Caco-2 (cell line): ENCODE data around the gene TK2. TPM values are rescaled to one million over a fixed set of nuclear protein-coding genes. Genes with fewer than 3 reads are reported as not detected.

Source experiments
- BruUV-seq: library from RNA; stranded (reverse); fragments of 400-500 nt; replicated peaks from 2 replicates; lab custom pipeline; 2021; lab: Mats Ljungman, UMichigan
- CTCF ChIA-PET: fragments of 300-600 bp; sonication (Branson Sonifier 250); formaldehyde crosslinking; loops from one replicate; lab custom pipeline; 2022; ENCODE audit warnings: antibody characterized with exemption; lab: Charles Lee
- POLR2A ChIA-PET: fragments of 300-600 bp; sonication (Branson Sonifier 250); formaldehyde crosslinking; loops from one replicate; lab custom pipeline; 2022; ENCODE audit warnings: antibody characterized with exemption; lab: Charles Lee
- DNase-seq, 2 experiments: peaks; one replicate each; pipeline versions ENCODE4 v3.0.0 to v3.0.0-alpha.2; 2020 to 2022
- H3K27me3 ChIP-seq: replicated peaks from 2 replicates; pipeline ENCODE4 v1.6.0; 2011; ENCODE audit warnings: low read length; ENCODE audit not compliant: control insufficient read depth, insufficient read depth
- H3K36me3 ChIP-seq: 2 replicates; pipeline ENCODE4 v1.5.1; 2011; ENCODE audit warnings: low read length; ENCODE audit not compliant: control insufficient read depth, insufficient read depth
- H3K4me1 ChIP-seq: fragments of 250-450 bp; sonication (Bioruptor Pico); 2 replicates; pipeline ENCODE4 v1.5.1; 2020; ENCODE audit warnings: mild to moderate bottlenecking
- H3K4me3 ChIP-seq: 2 replicates; pipeline ENCODE4 v1.5.1; 2011; ENCODE audit warnings: low read depth, mild to moderate bottlenecking, control low read depth, low read length
- H3K9me3 ChIP-seq: fragments of 250-450 bp; sonication (Bioruptor Pico); 2 replicates; pipeline ENCODE4 v1.5.1; 2020; ENCODE audit warnings: mild to moderate bottlenecking, moderate library complexity
- H3K27ac Mint-ChIP-seq: one replicate; pipeline ENCODE4 v1.8.0; 2022; ENCODE audit warnings: mixed read lengths; ENCODE audit not compliant: unreplicated experiment
- H3K27me3 Mint-ChIP-seq: one replicate; pipeline ENCODE4 v1.8.0; 2022; ENCODE audit warnings: mixed read lengths; ENCODE audit not compliant: insufficient read depth, unreplicated experiment
- H3K36me3 Mint-ChIP-seq: one replicate; pipeline ENCODE4 v1.8.0; 2022; ENCODE audit warnings: mild to moderate bottlenecking, mixed read lengths; ENCODE audit not compliant: insufficient read depth, unreplicated experiment
- H3K4me1 Mint-ChIP-seq: one replicate; pipeline ENCODE4 v1.8.0; 2022; ENCODE audit warnings: low read depth, mixed read lengths; ENCODE audit not compliant: unreplicated experiment
- H3K4me3 Mint-ChIP-seq: one replicate; pipeline ENCODE4 v1.8.0; 2022; ENCODE audit warnings: mild to moderate bottlenecking, moderate library complexity, mixed read lengths; ENCODE audit not compliant: unreplicated experiment
- H3K9me3 Mint-ChIP-seq: one replicate; pipeline ENCODE4 v1.8.0; 2022; ENCODE audit warnings: mixed read lengths; ENCODE audit not compliant: unreplicated experiment
- intact Hi-C: fragments of 100-400 bp; cut with micrococcal nuclease; formaldehyde crosslinking; loops from one replicate; pipeline ENCODE4 v1.10.0; 2022; ENCODE audit not compliant: unreplicated experiment
- total RNA-seq: library from RNA; stranded (reverse); gene quantifications from 2 replicates; pipeline ENCODE4 v1.2.3, GENCODE V29; 2022
- TF ChIP-seq, protein P1 (sequence below), 2 experiments: fragments of 200-600 bp in 1 of 2; IDR thresholded peaks; 1 replicate in 1 of 2; 2 replicates in 1 of 2; pipeline versions ENCODE4 v1.5.1 to v1.8.0; 2011 to 2022; ENCODE audit warnings: antibody characterized with exemption in 1 of 2, control low read depth in 1 of 2, inconsistent platforms in 1 of 2, low read depth in 1 of 2, low read length in 1 of 2, mild to moderate bottlenecking in 1 of 2, moderate library complexity in 1 of 2; ENCODE audit not compliant: insufficient read depth in 1 of 2, severe bottlenecking in 1 of 2, unreplicated experiment in 1 of 2

Gene TK2
- total RNA-seq, 1 experiment from 2014 or later: 18.2 TPM

DNA sequence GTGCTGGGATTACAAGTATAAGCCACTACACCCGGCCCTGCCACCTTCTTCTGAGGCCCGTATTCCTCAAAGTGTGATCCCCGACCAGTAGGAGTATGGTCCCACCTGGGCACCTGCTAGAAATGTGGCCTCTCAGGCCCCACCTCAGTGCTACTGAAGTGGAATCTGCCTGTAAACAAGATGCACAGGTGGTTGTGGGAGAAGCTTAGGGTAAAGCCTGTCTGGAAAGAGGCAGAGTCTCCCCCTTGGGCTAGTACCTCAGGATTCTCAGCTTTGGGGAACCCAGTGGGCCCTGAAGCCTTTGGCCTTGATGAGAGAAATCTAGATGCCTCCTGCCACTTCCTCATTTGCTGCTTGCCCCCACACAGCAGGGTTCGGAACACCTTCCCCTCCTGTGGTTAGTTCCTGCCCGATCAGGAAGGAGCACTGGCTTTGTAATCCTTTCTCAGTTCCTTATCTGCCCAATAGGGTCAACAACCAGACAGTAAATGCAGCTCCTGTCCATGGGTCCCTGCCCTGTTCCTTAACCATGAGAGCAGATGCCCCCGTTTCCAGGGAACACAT lies 25.2 kb downstream of the TK2 start:
- DNase-seq: no peak
- Mint-ChIP-seq H3K36me3 (no peaks in the 10 kb centered on the region), H3K9me3 (no peaks in the 10 kb centered on the region), H3K27ac (no peak overlapping the region), H3K4me1 (no peaks in the 10 kb centered on the region), H3K4me3 (no peak overlapping the region), H3K27me3 (no peaks in the 10 kb centered on the region)
- ChIA-PET CTCF (no interaction called here), POLR2A (no interaction called here)
- Histone ChIP-seq H3K27me3 (no peaks in the 10 kb centered on the region), H3K36me3 (0 out of 2 replicates have a peak, but pooled peaks cover 1% of the 10 kb centered on the region), H3K4me3 (no peak overlapping the region), H3K4me1 (no peaks in the 10 kb centered on the region), H3K9me3 (no peaks in the 10 kb centered on the region)
- BruUV-seq: no TSS peak
- TF ChIP-seq, protein P1, sequence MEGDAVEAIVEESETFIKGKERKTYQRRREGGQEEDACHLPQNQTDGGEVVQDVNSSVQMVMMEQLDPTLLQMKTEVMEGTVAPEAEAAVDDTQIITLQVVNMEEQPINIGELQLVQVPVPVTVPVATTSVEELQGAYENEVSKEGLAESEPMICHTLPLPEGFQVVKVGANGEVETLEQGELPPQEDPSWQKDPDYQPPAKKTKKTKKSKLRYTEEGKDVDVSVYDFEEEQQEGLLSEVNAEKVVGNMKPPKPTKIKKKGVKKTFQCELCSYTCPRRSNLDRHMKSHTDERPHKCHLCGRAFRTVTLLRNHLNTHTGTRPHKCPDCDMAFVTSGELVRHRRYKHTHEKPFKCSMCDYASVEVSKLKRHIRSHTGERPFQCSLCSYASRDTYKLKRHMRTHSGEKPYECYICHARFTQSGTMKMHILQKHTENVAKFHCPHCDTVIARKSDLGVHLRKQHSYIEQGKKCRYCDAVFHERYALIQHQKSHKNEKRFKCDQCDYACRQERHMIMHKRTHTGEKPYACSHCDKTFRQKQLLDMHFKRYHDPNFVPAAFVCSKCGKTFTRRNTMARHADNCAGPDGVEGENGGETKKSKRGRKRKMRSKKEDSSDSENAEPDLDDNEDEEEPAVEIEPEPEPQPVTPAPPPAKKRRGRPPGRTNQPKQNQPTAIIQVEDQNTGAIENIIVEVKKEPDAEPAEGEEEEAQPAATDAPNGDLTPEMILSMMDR (IDR thresholded peaks at IDR 0.05; ENCODE audit: insufficient read depth in 1 of 2, low read depth in 1 of 2, low read length in 1 of 2, severe bottlenecking in 1 of 2, unreplicated experiment in 1 of 2): no peak
- intact Hi-C loops: no loop called here

DNA sequence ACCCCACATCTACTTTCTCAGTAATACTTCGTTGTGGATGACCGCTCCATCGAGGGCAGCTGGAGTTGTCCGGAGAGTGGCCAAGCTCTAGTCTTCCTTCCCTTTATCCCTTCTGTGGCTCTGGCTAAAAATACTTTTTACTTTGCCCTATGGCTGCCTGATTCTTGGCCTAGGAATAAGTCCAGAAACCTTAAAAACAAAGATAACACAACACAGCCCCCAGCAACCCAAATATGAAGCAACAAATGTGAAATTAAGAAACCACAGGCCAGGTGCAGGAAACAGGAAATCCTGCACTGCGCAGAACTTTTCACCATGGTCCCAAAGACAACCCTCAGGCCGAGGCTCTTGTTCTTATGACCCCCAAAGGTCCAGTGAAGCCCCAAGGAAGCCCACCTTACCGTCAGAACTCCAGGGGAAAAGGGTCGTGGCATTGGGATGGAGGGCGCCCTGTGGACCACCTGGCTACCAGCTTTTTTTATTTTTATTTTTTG lies 26.0 kb downstream of the TK2 start:
- Mint-ChIP-seq H3K4me1 (no peaks in the 10 kb centered on the region), H3K27me3 (no peaks in the 10 kb centered on the region), H3K27ac (no peak overlapping the region), H3K9me3 (no peaks in the 10 kb centered on the region), H3K4me3 (no peak overlapping the region), H3K36me3 (no peaks in the 10 kb centered on the region)
- DNase-seq: no peak
- ChIA-PET CTCF (no interaction called here), POLR2A (no interaction called here)
- intact Hi-C loops: no loop called here
- Histone ChIP-seq H3K4me1 (no peaks in the 10 kb centered on the region), H3K9me3 (no peaks in the 10 kb centered on the region), H3K27me3 (no peaks in the 10 kb centered on the region), H3K36me3 (peaks cover 1% of the 10 kb centered on the region; the same call in 1 of the 2 replicates), H3K4me3 (no peak overlapping the region)
- TF ChIP-seq, protein P1 (IDR thresholded peaks at IDR 0.05; ENCODE audit: insufficient read depth in 1 of 2, low read depth in 1 of 2, low read length in 1 of 2, severe bottlenecking in 1 of 2, unreplicated experiment in 1 of 2): no peak
- no TSS peak for BruUV-seq

DNA sequence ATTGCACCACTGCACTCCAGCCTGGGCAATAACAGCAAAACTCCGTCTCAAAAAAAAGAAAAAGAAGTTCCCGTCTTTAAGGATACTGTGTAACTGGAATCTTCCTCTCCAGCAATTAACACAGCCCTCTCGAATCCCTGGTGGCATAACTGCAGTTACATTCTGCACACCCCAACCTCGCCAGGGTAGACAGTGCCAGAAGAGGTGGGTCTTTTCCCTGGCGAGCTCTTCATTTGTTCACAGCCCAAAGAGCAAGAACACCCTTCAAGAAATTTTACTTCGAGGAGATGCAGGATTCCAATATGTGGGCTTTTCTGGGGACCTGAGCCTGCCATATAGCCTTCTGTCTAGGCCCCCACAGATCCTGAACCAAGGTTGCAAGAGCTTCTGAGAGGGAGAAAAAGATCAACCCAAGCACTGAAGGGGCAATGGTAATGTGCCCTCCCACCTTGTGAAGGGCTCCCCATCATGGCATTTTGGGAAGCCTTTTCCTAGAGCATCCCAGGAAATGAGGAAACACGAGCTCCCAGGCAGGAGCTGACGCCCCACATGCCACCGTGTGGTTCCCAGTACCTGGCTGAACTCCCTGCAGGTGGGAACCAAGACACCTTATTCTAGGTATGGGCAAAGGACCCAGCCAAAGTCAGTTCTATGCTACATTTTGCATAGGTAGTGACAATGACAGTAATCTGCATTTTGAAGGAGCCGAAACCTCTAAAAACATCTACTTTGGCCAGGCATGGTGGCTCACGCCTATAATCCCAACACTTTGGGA lies 26.9 kb downstream of the TK2 start:
- TF ChIP-seq, protein P1 (IDR thresholded peaks at IDR 0.05; ENCODE audit: insufficient read depth in 1 of 2, low read depth in 1 of 2, low read length in 1 of 2, severe bottlenecking in 1 of 2, unreplicated experiment in 1 of 2): no peak
- Mint-ChIP-seq H3K27me3 (no peaks in the 10 kb centered on the region), H3K4me3 (no peak overlapping the region), H3K4me1 (no peaks in the 10 kb centered on the region), H3K9me3 (no peaks in the 10 kb centered on the region), H3K36me3 (no peaks in the 10 kb centered on the region), H3K27ac (no peak overlapping the region)
- ChIA-PET POLR2A (no interaction called here), CTCF (no interaction called here)
- Histone ChIP-seq H3K9me3 (no peaks in the 10 kb centered on the region), H3K4me3 (no peak overlapping the region), H3K4me1 (peaks cover 2% of the 10 kb centered on the region), H3K36me3 (no peaks in the 10 kb centered on the region; the same call in 1 of the 2 replicates), H3K27me3 (no peaks in the 10 kb centered on the region)
- intact Hi-C loops: no loop called here
- no TSS peak for BruUV-seq
- no peak for DNase-seq
